Putamen (tissue), 1 donor: Measurements from ENCODE around the gene GBX1.

Source experiments
- DNase-seq: peaks from one replicate; pipeline ENCODE4 v3.0.0-alpha.2; 2016; ENCODE audit warnings: low spot score

GBX1 gene

GRCh38 chr7:151114151-151115090, 53.1 kb downstream of the GBX1 start:
- DNase-seq, result no peak

DNA sequence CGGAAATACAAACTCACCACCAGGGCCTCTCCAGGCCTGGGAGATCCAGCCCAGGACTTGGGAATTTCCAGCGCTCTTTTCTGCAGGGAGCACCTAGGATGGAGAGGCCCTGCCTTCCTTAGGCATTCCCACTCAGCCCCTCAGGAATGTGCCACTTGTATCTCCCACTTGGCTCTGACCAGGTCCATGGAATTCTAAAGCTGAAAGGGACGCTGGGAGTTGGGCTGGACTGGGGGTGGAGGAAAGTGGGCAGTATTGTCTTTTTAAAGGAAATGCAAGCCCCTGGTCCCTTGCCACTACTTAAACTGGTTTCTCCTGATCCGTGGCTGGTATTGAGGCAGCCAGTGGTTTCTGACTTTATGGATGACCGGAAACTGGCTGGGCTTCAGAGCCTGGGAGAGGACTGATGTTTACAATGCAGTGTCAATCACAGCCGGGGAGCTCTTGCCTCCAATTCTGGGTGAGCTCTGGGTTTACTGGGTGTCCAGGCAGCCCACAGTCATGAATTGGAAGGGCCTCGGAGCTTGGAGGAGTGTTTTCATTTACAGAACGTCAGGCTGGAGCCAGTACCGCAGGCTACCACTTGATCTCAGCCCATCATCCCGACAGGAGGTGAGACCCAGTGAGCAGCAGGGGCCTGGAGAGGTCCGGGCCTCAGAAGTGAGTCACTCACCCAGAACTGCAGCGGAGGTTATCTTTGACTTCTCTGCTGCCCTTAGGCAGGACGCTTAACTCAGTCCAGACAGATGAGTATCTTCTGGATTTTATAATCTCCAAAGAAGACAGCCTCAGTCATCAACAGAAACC, 53.9 kb downstream of the GBX1 start:
- DNase-seq, result no peak

DNA sequence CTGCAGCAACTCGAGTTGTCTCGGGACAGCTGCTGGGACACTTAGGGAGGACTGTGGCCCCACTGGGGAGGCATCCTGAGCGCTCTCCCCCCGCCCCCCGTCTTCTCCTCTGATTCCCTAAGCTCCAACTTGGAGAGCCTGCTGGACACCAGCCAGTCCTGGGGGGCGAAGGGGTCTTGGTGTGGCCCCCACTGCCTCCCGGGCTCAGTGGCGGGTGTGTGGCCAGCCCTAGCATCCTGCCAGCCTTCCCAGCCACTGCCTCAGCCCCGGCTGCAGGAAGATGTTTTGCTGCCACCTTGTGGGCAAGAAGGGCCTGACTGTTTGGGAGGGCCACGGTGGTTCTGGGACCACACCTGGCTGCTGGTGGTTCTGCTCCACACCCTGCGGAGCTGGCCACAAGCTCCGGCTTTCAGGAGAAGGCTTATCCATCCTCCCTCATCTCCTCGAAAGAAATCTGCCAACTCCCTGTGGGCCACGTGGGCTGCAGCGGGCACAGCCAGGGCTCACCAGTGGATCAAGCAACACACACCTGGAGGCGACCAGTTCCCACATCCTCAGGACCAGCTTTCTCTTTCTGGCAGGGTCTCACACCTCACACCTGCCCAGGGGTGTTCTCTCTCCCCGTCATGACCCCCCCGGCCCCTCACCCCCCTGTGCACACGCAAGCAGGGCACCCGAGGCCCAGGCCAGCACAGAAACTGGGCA, 56.4 kb downstream of the GBX1 start:
- no peak for DNase-seq

DNA sequence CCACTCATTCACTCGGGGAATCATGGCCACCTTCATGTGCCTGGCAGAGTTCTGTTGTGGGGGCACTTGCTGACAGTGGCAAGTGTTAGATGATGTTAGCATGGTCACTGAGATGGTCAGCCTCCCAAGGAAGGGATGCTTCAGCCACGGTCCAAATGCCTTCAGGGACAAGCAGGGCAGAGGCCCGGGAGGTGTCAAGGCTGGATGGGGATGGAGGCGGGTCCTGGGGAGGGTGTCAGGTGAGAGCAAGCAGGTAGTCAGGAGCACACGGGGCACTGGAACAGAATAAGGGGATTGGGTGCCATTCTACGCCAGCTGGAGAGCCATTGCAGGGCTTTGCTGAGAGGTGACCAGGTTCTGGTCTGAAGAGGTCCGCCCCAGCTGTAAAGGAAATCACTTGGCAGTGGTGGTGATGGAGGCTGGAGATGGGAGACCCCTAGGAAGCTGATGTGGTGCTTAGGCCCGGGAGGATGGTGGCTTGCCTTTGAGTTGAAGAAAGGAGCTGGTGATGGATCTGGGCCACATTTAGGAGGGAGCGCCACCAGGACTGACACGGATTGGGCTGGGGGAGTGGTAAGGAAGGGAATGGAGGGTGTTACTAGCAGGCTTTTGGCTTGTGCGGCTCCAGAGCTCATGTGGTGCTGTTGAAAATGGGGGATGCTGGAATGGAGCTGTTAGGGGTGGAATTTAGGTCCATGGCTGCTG, 57.1 kb downstream of the GBX1 start:
- DNase-seq, result no peak

DNA sequence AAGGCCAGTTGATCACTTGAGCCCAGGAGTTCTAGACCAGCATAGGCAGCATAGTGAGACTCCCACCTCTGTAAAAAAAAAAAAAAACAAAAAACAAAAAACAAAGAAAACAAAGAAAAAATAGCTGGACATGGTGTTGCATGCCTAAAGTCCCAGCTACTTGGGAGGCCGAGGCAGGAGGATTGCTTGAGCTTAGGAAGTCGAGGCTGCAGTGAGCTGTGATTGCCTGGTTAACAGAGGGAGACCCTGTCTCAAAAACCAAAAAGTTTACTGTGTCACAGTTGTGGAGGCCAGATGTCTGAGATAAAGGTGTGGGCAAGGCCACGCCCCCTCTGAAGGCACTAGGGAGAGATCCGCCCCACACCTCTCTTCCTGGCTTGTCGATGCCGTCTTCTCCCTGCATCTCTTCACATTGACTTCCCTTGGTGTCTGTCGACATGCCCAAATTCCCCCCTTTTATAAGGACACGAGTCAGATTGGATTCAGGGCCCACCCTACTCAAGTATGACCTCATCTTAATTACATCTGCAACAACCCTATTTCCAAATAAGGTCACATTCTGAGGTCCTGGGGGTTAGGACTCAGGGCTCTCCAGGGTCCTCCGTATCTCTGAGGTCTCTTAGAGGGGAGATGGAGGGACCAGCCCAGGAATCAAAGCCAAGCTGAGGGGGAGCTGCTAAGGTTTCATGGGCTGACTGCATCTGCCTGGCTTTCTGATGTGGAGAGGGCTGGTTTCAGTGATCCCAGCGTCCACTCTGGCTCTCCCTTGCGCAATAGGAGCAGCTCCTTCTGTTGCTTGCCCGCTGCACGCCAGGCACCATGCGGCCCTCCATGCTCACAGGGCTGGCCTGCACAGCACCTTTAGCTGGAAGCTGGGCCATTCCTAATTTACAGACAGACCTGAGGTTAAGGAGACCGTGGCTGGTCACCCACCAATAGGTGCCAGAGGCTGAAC, 58.1 kb downstream of the GBX1 start:
- DNase-seq, result no peak

DNA sequence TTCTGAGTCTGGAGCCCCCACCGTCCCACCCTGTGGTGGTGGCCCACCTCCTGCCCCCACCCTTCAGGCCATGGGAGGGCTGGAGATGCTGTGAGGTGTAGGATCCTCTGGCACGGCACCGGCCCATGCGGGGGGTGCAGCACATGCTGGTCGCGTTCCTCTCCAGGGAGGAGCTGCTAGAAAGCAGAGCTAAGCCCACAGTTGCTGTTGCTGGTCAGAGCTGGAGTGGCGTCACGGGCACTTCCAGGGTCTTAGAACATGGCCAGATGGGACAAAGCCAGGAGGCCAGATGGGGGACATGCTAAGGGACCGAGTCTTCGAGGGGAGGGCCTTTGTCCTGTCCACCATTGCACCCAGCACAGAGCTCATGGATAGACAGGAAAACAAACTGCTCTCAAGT, 59.6 kb downstream of the GBX1 start:
- DNase-seq, result no peak

DNA sequence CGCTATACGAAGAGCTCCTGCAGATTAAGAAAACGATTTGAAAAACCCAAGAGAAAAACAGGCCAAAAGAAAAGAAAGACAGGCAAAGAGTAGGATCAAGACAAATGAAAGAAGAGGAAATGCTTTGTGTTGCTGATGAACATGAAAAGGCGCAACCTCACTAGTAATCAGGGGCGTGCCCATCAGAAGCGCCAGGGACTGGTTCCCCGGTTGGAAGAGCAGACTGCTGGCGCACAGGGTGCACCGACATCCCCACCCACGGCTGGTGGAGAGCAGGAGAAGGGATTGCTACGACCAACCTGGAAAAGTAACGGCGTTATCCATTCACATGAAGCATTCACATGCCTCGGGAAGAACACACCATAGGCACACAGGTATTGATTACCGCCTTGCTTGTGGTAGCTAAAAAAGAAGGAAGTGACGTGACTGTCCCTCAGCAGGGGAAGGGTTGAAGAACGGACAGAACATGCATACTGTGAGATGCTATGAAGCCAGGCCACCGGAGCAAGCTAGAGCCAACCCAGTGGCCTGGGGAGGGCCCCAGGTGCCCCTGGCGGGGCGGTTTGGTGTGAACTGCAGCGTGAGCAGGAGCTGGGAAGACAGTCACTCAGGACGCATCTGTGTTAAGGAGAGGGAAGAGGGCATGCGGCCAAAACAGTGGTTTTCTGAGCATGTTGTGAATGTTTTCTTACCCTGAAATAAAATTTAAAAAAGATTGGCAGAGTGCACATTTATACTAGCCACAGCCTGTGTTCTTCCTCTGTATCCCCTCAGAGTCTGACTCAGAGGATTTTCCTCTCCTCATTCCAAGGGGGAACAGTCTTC, 62.9 kb downstream of the GBX1 start:
- DNase-seq, result no peak

- DNase-seq, result no peak
Observed at GRCh38 chr7:151103973-151104372, 63.5 kb downstream of the GBX1 start.

DNA sequence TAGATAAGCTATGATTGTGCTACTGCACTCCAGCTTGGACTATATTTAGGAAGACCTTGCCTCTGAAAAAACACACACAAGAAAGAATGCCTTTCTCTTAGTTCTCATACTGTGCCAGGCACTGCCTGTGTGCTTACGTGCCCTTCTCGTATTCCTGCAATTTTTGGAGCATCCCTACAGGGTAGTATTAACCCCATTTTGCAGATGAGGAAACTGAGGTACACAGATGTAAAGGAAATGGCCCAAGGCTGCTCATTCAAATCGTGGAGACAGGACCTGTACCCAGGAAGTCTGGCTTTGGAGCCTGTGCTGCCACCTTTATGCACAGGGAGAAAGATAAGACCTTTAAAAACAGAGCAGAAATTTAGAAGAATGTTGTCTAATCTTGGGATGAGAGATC, 64.5 kb downstream of the GBX1 start:
- DNase-seq, result no peak

DNA sequence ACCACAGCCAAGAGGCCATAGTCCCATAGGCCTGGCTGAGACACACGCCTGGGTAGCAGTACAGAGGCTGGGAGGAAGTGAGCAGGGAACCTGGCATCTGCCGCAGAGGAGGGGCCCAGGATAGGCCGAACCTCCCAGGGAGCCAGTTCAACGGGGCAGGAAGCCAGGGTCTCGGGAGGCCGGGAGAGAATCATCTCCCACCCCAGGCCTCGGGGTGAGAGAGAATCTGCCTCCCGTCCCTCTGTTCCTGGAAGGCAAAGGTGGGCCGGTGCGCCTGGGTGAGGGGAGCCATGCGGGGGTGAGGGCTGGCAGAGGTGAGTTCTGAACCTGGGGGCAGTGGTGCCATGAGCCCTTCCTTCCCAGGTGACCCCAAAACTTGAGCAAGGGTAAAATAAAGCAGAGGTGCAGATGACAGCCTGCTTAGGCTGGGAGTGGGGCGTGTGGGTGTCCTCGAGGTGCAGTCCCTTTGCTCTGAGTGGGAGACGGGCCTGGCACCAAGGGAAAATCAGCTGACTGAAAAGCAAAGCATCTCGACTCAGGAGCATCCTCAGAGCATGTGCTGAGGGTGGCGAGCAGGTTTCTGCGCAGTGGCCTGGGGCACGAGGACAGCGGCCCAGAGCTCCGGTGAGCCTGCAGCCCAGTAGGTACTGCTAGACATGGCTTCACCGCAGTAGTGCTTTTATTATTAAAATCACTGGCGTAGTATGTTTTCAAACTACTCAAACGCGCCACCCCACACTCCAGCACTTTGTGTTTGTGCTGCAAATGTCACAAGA, 65.7 kb downstream of the GBX1 start:
- no peak for DNase-seq

GRCh38 chr7:151100921-151101320, 66.6 kb downstream of the GBX1 start:
- DNase-seq, result no peak

DNA sequence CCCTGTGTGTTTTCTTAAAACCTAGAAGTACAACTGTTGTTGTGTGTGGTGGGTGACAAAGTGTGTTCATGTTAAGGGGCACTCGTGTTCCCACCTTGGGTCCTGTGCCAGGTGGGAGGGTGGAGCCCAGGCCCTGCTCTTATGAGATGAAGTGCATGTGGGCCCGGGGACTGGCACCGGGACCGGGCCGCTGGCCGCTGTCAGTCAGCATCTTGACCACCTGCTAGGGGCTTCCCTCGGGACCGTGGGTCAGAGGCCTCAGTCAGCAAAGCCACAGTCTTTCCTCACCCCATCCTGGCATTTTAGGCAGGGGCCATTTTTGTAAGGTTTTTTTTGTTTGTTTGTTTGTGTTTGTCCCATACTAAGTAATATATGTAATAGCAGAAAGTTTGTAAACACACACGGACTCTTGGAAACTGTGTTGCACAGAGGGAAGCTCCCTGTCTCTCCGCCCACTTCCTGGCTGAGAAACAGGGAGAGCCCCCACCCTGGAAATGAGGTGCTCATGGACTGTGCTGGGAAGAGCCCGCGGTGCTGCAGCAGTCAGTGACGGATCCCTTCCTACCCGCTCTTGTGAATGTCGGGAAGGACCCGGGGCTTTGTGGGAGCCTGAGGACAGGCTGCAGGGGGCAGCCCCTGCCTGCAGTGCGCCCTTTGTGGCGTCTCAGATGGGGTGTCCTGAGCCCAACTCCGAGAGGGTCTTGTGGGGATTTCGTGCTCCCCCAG, 67.8 kb downstream of the GBX1 start:
- DNase-seq, result no peak
